T-helper 1 cell treated with Interleukin-12 subunit alpha and Interleukin-12 subunit beta and Interleukin-4 antibody, amounts not matched to agents 30 μg/mL and 1 μg/mL, for 36 hours (primary cell): ENCODE measurements around the gene SAT1.
"Not testable (repeated sequence)": the region's sequence is repeated elsewhere in the genome, so short reads cannot be mapped to it uniquely, and the experiment has no call there.

Experiments used
- H3K27ac Mint-ChIP-seq: one replicate; pipeline ENCODE4 v1.8.0; 2021; ENCODE audit warnings: mild to moderate bottlenecking, mixed read lengths
- H3K27me3 Mint-ChIP-seq: one replicate; pipeline ENCODE4 v1.8.0; 2021; ENCODE audit warnings: low read depth, mixed read lengths
- H3K36me3 Mint-ChIP-seq: one replicate; pipeline ENCODE4 v1.8.0; 2021; ENCODE audit warnings: low read depth, mixed read lengths
- H3K4me1 Mint-ChIP-seq: one replicate; pipeline ENCODE4 v1.8.0; 2021; ENCODE audit warnings: low read depth, mixed read lengths
- H3K4me3 Mint-ChIP-seq: one replicate; pipeline ENCODE4 v1.8.0; 2021; ENCODE audit warnings: mild to moderate bottlenecking, moderate library complexity, mixed read lengths
- H3K9me3 Mint-ChIP-seq: one replicate; pipeline ENCODE4 v1.8.0; 2021; ENCODE audit warnings: mixed read lengths

The SAT1 gene

GRCh38 chrX:23782863-23783588, at the start of gene SAT1:
Gene SAT1, plus strand, starts transcription at chrX:23783173. Its CDS starts 179 bp downstream, at chrX:23783352.
- H3K27me3 Mint-ChIP-seq: no peaks in the 10 kb centered on the region
- peak within 1 kb of the TSS; percentile 95 for H3K4me3 Mint-ChIP-seq
- H3K4me1 Mint-ChIP-seq: peaks cover 39% of the 10 kb centered on the region
- H3K36me3 Mint-ChIP-seq: peaks cover 22% of the 10 kb centered on the region
- H3K9me3 Mint-ChIP-seq: no peaks in the 10 kb centered on the region
- peak within 1 kb of the TSS; percentile 88 for H3K27ac Mint-ChIP-seq

GRCh38 chrX:23736030-23736429, 46.9 kb upstream of the SAT1 start:
- no peak overlapping the region for H3K4me3 Mint-ChIP-seq
- H3K4me1 Mint-ChIP-seq: peaks cover 26% of the 10 kb centered on the region
- peak overlapping the region; percentile 20 for H3K27ac Mint-ChIP-seq
- peaks cover 10% of the 10 kb centered on the region for H3K36me3 Mint-ChIP-seq
- no peaks in the 10 kb centered on the region for H3K9me3 Mint-ChIP-seq
- H3K27me3 Mint-ChIP-seq: no peaks in the 10 kb centered on the region

GRCh38 chrX:23737413-23737812, 45.6 kb upstream of the SAT1 start:
- H3K36me3 Mint-ChIP-seq: peaks cover 6% of the 10 kb centered on the region
- H3K27me3 Mint-ChIP-seq: no peaks in the 10 kb centered on the region
- no peaks in the 10 kb centered on the region for H3K9me3 Mint-ChIP-seq
- peaks cover 28% of the 10 kb centered on the region for H3K4me1 Mint-ChIP-seq
- no peak overlapping the region for H3K27ac Mint-ChIP-seq
- no peak overlapping the region for H3K4me3 Mint-ChIP-seq

- Mint-ChIP-seq H3K9me3 (no peaks in the 10 kb centered on the region), H3K27ac (peak overlapping the region; percentile 92), H3K4me3 (peak overlapping the region; percentile 93), H3K4me1 (peaks cover 29% of the 10 kb centered on the region), H3K36me3 (no peaks in the 10 kb centered on the region), H3K27me3 (no peaks in the 10 kb centered on the region)
Measured at GRCh38 chrX:23742174-23742696, 40.7 kb upstream of the SAT1 start.

GRCh38 chrX:23742697-23743622, 40.0 kb upstream of the SAT1 start, which contains the start of gene ACOT9:
Gene ACOT9, minus strand, starts transcription at chrX:23743276. Its CDS starts 132 bp downstream, at chrX:23743144.
- H3K9me3 Mint-ChIP-seq: no peaks in the 10 kb centered on the region
- peaks cover 29% of the 10 kb centered on the region for H3K4me1 Mint-ChIP-seq
- H3K27me3 Mint-ChIP-seq: no peaks in the 10 kb centered on the region
- H3K36me3 Mint-ChIP-seq: no peaks in the 10 kb centered on the region
- peak within 1 kb of the TSS; percentile 92 for H3K27ac Mint-ChIP-seq
- peak within 1 kb of the TSS; percentile 93 for H3K4me3 Mint-ChIP-seq

GRCh38 chrX:23743623-23743971, 39.4 kb upstream of the SAT1 start:
- H3K27ac Mint-ChIP-seq: peak overlapping the region; percentile 82

GRCh38 chrX:23745786-23746185, 37.2 kb upstream of the SAT1 start:
- no peaks in the 10 kb centered on the region for H3K9me3 Mint-ChIP-seq
- H3K4me3 Mint-ChIP-seq: no peak overlapping the region
- peaks cover 23% of the 10 kb centered on the region for H3K4me1 Mint-ChIP-seq
- no peaks in the 10 kb centered on the region for H3K36me3 Mint-ChIP-seq
- no peaks in the 10 kb centered on the region for H3K27me3 Mint-ChIP-seq
- H3K27ac Mint-ChIP-seq: peak overlapping the region; percentile 80

More at GRCh38 chrX:23743623-23743971, 39.4 kb upstream of the SAT1 start:
- not testable (repeated sequence) for H3K9me3 Mint-ChIP-seq, H3K27me3 Mint-ChIP-seq, H3K36me3 Mint-ChIP-seq
- Mint-ChIP-seq H3K4me3 (peak overlapping the region; percentile 93), H3K4me1 (peaks cover 29% of the 10 kb centered on the region)

GRCh38 chrX:23749129-23749528, 33.8 kb upstream of the SAT1 start:
- no peak overlapping the region for H3K27ac Mint-ChIP-seq
- no peaks in the 10 kb centered on the region for H3K36me3 Mint-ChIP-seq
- peaks cover 11% of the 10 kb centered on the region for H3K4me1 Mint-ChIP-seq
- no peaks in the 10 kb centered on the region for H3K27me3 Mint-ChIP-seq
- no peaks in the 10 kb centered on the region for H3K9me3 Mint-ChIP-seq
- no peak overlapping the region for H3K4me3 Mint-ChIP-seq

GRCh38 chrX:23749576-23749975, 33.4 kb upstream of the SAT1 start:
- no peaks in the 10 kb centered on the region for H3K9me3 Mint-ChIP-seq
- H3K36me3 Mint-ChIP-seq: no peaks in the 10 kb centered on the region
- H3K4me1 Mint-ChIP-seq: peaks cover 10% of the 10 kb centered on the region
- no peaks in the 10 kb centered on the region for H3K27me3 Mint-ChIP-seq
- no peak overlapping the region for H3K27ac Mint-ChIP-seq
- no peak overlapping the region for H3K4me3 Mint-ChIP-seq

GRCh38 chrX:23752740-23753415, 30.1 kb upstream of the SAT1 start:
- no peak overlapping the region for H3K4me3 Mint-ChIP-seq
- H3K4me1 Mint-ChIP-seq: peaks cover 2% of the 10 kb centered on the region
- no peak overlapping the region for H3K27ac Mint-ChIP-seq
- H3K27me3 Mint-ChIP-seq: no peaks in the 10 kb centered on the region
- no peaks in the 10 kb centered on the region for H3K36me3 Mint-ChIP-seq
- H3K9me3 Mint-ChIP-seq: no peaks in the 10 kb centered on the region

GRCh38 chrX:23754664-23755063, 28.3 kb upstream of the SAT1 start:
- Mint-ChIP-seq H3K27me3 (no peaks in the 10 kb centered on the region), H3K27ac (no peak overlapping the region), H3K4me1 (peaks cover 2% of the 10 kb centered on the region), H3K4me3 (no peak overlapping the region), H3K9me3 (no peaks in the 10 kb centered on the region), H3K36me3 (peaks cover 2% of the 10 kb centered on the region)

- H3K27ac Mint-ChIP-seq: no peak overlapping the region
- H3K36me3 Mint-ChIP-seq: peaks cover 2% of the 10 kb centered on the region
- H3K4me3 Mint-ChIP-seq: no peak overlapping the region
- no peaks in the 10 kb centered on the region for H3K9me3 Mint-ChIP-seq
- no peaks in the 10 kb centered on the region for H3K27me3 Mint-ChIP-seq
- peaks cover 2% of the 10 kb centered on the region for H3K4me1 Mint-ChIP-seq
Measured at GRCh38 chrX:23756165-23756564, 26.8 kb upstream of the SAT1 start.

GRCh38 chrX:23759821-23760220, 23.2 kb upstream of the SAT1 start:
- peaks cover 2% of the 10 kb centered on the region for H3K4me1 Mint-ChIP-seq
- H3K9me3 Mint-ChIP-seq: no peaks in the 10 kb centered on the region
- H3K4me3 Mint-ChIP-seq: no peak overlapping the region
- H3K27ac Mint-ChIP-seq: no peak overlapping the region
- peaks cover 2% of the 10 kb centered on the region for H3K36me3 Mint-ChIP-seq
- no peaks in the 10 kb centered on the region for H3K27me3 Mint-ChIP-seq
